Suppressor macrophage (primary cell): ENCODE measurements around the gene POTEM.
"Not testable (repeated sequence)": the region's sequence is repeated elsewhere in the genome, so short reads cannot be mapped to it uniquely, and the experiment has no call there.

ENCODE experiments used
- DNase-seq, 4 experiments: peaks; one replicate each; pipeline ENCODE4 v3.0.0-alpha.2; 2020 to 2022
- total RNA-seq, 17 experiments: gene quantifications; one replicate each; lab custom pipeline; 2026; ENCODE audit warnings: mixed read lengths in 6 of 17, inconsistent platforms in 3 of 17; lab: John Stamatoyannopoulos, UW

POTEM gene
- 0 to 0.77 (median 0) reads per million in 17 experiments for total RNA-seq

DNA sequence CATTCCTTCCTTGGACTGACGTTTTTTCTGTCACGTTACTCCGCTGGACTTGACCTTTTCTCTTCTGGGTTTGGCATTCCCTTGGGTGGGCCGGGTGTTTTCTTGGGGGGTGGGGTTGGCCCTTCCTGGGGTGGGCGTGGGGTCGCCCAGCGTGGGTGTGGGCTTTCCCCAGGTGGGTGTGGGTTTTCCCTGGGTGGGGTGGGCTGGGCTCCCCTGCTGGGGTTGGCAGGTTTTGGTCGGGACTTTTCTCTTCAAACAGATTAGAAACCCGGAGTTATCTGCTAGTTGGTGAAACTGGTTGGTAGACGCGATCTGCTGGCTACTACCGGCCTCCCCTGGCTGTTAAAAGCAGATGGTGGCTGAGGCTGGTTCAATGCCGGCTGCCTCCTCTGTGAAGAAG lies at the start of gene POTEM:
POTEM (plus strand) TSS at position 301 of the 400 bp plus-strand sequence; CDS start at position 353, 52 bp downstream.
- DNase-seq, result not testable (repeated sequence)

DNA sequence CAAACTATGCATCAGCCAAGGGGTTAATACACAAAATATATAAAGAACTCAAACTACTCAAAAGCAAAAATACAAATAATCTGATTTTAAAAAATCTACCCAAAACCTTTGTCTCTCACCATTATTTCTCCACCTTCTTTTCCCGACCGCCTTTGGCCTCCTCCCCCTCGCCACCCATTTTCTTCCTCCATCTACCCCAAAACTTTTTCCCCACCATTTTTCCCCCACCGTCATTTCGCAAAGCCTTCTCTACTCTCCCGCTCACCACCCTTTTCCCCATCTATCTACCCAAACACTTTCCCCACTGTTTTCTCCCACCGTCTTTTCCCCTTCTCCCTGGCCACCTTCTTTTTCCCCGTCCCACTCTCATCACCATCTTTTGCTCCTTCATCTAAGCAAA lies 48.9 kb upstream of the POTEM start:
- not testable (repeated sequence) for DNase-seq

DNA sequence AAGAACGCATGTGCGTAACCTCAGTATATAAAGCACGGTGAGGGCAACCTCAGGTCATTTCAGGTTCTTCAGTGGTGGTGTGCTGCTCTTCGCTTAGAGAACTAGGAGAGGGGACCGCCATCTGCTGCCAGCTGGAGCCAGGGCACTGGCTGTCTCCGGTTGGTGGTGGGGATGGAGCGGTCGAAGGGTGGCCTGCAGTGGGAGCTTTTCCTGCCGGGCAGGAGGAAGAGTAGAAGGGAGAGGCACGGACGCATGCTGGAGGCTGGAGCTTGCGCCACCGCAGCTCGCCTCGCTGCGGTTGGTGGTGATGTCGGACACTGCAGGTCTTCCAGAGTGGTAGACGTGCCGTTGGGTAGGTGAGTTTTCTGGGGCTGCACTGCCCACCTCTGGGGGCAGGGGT lies 47.2 kb upstream of the POTEM start:
- DNase-seq, result not testable (repeated sequence)

DNA sequence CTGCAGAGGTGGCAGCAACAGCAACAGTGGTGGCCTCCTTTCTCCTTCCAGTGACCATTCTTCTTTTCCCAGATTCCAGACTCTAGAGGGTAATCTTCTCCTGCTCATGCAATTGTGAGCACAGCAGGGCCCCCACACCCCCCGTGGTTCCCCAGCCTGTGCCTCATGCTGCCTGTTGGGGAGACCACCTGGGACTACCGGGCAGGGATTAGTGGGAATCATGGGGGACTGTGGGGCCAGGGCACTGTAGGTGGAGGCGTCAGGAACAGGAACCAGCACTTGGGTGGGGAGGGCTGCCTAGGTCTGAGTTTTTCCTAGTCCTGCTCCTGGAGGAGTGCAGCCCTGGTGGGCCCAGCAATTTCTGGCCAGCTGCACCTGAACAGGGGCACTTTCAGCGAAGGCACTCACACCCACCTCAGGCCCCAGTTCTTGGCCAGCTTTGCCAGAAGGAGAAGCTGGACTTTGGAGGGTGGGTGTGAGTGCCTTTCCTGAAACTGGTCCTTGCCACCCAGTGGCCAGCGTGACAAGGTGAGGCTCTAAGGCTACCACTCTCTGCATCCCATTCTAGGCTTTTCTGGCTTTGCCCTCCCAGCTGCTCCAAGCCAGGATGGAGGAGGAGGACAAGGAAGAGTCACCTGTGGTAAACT lies 46.1 kb upstream of the POTEM start:
- not testable (repeated sequence) for DNase-seq

DNA sequence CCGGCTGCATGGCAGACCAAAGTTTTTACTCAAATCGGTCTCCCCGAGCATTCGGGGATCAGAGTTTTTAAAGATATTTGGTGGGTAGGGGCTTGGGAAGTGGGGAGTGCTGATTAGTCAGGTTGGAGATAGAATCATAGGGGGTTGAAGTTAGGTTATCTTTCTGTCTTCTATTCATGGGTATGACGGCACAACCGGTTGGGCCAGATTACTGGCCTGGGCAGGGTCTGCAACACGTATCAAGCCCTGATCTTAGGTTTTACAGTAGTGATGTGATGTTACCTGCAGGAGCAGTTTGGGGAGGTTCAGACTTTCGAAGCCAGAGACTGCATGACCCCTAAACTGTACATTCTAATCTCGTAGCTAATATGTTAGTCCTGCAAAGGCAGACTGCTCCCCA lies 30.4 kb upstream of the POTEM start:
- not testable (repeated sequence) for DNase-seq

DNA sequence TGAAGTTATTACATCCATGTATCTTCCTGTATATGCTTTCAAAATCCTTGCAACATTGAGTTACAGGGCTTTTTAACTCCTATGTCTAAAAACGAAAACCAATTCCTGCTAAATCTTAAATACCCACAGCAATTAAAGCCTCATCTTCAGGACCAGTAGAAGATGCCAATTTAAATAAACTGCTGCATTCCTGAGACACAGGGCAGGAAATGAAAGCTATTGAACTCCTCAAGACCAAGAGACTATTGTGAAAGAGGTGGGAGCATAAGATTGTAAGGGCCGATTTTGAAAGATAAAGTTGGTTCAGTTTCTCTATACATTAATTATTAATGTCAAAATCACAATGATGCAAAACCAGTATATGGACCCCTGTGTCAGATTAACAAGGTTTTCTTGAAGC lies 28.5 kb upstream of the POTEM start:
- DNase-seq, result not testable (repeated sequence)

DNA sequence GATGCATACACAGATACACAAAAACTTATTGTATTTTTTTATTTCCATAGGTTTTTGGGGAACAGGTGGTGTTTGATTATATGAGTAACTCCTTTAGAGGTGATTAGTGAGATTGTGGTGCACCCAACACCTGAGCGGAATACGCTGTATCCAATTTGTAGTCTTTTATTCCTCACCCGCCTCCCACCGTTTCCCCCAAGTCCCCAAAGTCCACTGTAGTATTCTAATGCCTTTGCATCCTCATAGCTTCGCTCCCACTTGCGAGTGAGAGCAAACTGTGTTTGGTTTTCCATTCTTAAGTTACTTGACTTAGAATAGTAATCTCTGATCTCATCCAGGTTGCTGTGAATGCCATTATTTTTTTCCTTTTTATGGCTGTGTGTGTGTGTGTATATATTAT lies 17.3 kb upstream of the POTEM start:
- not testable (repeated sequence) for DNase-seq

DNA sequence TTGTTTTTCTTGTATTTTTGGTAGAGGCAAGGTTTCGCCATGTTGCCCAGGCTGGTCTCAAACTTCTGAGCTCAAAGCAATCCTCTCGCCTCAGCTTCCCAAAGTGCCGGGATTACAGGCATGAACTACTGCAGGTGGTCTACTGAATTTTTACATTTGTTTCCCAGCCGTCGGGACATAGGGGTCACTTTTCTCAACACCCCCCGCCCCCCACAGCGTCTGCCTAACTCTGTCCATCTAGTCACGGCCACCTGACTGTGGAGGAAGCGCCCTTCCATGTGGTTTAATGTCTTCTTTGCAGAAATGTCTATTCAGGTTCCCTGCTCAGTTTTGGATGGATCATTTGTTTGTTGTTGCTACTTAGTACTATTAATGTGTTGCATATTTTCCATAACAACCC lies 14.1 kb upstream of the POTEM start:
- peak in 1 of 4 experiments; percentile 1 for DNase-seq

DNA sequence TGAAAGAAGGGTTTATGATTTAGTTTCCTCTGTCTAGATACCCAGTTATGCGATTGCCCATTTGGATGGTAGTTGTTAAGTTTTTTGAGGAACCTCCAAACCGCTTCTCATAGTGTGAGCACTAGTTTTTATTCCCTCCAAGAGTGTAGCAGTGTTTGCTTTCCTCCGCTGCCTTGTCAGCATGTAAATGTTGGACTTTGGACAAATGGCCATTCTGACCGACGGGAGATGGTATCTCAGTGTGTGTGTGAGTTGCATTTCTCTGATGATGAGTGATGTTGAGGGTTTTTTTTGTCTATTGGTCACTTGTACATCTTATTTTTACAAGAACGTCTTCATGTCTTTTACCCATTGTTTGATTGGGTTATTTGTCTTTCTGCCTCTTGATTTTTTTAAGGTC lies 11.4 kb upstream of the POTEM start:
- DNase-seq, result not testable (repeated sequence)

DNA sequence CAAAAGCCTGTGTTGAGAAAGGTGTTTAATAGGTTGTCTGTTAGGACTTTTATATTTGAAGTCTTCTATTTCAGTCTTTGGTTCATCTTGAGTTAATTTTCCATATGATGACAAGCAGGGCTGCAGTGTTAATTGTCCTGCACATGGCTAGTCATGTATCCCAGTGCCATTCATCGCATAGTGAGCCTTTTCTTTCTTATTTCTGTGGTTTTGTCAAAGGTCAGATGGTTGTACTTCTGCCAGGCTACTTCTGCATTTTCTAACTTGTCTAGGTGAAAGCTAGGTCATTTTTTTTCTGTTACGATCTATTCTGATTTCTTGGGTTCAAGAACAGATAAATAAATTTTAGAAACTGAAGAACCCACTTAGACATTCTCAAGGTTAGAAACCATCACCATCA lies 5.7 kb upstream of the POTEM start:
- not testable (repeated sequence) for DNase-seq

DNA sequence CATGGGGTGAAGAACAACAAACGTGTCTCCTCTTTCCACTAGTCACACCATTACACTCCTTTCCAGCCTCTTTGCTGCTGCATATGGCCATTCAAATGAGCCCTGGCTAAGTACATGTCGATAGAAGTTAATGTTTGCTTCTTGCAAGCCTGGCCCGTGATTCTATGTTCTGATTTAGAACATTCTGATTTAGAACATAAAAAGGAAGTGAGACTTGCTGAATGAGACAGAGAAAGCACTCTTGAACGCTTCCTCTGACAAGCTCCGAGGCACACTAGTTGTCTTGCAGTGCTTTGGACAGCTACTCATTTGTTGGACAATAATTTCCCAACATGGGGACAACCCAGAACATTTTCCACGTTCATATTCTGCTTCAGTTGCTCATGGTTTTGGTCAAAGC lies 5.1 kb upstream of the POTEM start:
- not testable (repeated sequence) for DNase-seq

DNA sequence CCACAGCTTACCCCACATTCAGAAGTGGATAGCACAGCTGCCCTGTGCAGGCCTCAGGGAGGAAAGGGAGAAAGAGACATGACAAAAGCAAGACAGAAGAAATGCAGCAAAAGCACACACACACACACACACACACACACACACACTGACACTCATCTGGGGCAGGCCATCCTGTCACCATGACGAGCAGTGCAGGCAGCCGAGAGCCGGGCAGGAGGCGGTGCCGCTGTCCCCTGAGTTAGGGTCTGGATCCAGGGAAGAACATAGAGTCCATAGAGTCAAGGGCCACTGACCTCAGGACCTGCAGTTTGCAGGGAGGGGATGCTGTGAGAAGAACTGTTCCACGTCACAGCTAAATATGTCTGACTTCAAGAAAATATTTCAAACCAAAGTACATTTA lies 4.0 kb upstream of the POTEM start:
- not testable (repeated sequence) for DNase-seq

DNA sequence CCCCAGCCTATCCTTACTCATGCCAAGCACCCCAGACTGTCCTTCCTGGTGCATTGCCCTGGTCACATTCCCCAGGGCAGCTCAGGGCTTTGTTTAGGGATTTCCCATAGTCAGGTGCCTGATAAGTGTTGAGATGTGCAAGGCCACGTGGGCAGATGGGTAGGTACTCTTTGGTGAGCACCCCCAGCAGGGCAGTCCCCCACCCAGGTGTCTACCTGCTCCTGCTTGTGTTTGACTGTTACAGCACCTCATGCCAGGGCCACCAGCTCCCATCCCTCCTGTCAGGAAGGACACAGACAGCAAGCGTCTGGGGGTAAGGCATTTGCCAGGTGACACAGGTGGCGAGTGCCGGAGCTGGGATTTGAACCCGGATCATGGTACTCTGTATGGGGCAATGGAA lies 2.4 kb upstream of the POTEM start:
- DNase-seq, result not testable (repeated sequence)

DNA sequence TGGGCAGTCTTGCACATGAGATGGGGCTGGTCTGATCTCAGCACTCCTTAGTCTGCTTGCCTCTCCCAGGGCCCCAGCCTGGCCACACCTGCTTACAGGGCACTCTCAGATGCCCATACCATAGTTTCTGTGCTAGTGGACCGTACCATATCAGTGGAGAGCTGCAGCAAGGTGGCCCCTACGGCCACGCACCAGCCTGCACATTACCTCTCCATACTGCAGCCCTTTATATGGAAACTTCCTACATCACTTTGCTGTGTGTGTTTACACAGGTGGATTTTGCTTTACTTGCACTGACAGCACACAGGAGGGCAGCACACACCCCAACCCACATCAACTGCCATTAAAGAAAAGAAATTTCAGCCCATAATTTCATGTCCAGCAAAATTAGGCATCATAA lies 35.3 kb downstream of the POTEM start:
- DNase-seq, result not testable (repeated sequence)

DNA sequence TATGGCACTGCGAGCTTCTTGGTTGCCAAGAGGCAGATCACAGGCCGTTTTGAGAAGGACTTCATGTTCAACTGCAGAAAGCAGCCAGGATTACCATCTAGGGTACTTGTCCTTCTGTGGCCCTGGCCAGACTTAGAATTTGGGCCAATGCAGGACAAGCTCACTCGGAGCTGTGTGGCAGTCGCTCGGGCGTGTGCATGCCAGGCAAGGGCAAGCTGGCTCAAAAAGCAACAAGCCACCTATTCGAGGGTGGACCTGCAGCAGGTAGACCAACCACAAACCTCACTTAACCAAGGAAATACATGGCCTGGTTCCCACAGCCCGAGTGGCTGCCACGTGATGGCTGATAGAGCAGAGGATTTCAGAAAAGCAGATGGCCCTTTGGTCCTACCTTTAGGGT lies 39.3 kb downstream of the POTEM start:
- not testable (repeated sequence) for DNase-seq

DNA sequence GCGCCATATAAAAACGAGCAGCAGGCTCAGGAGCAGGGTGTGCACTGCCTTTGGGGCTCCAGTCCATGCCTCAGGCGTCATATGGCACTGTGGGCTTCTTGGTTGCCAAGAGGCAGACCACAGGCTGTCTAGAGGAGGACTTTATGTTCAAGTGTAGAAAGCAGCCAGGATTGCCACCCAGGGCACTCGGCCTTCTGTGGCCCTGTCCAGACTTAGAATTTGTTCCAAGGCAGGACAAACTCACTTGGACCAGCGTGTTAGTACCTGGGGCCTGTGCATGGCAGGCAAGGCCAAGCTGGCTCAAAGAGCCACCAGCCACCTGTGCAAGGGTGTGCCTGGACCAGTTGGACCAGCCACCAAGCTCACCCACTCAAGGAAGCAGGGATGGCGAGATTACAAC lies 40.4 kb downstream of the POTEM start:
- not testable (repeated sequence) for DNase-seq

DNA sequence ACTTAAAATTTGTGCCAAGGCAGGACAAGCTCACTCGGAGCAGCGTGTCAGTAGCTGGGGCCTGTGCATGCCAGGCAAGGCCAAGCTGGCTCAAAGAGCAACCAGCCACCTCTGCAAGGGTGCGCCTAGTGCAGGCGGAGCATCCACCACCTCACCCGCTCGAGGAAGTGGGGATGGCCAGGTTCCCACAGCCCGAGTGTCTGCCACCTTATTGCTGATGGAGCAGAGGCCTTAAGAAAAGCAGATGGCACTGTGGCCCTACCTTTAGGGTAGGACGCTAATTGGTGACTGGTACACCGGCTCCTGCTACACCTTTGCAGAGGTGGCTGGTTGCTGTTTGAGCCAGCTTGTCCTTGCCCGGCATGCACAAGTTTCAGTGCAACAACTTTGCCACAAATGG lies 43.8 kb downstream of the POTEM start:
- not testable (repeated sequence) for DNase-seq

DNA sequence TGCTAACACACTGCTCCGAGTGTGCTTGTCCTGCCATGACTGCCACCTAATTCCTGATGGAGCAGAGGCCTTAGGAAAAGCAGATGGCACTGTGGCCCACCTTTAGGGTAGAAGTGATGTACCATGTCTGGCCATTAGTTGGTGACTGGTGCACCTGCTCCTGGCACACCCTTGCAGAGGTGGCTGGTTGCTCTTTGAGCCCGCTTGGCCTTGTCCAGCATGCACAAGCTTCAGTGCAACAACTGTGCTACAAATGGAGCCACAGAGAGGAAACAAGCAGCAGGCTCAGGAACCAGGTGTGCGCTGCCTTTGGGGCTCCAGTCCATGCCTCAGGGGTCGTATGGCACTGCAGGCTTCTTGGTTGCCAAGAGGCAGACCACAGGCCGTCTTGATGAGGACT lies 44.5 kb downstream of the POTEM start:
- DNase-seq, result not testable (repeated sequence)

DNA sequence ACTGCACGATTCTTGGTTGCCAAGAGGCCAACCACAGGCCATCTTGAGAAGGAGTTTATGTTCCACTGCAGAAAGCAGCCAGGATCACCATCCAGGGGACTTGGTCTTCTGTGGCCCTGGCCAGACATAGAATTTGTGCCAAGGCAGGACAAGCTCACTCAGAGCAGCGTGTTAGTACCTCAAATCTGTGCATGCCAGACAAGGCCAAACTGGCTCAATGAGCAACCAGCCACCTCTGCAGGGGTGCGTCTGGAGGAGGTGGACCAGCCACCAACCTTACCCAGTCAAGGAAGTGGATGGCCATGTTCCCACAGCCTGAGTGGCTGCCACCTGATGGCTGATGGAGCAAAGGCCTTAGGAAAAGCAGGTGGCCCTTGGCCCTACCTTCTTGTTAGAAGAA lies 48.0 kb downstream of the POTEM start:
- not testable (repeated sequence) for DNase-seq

DNA sequence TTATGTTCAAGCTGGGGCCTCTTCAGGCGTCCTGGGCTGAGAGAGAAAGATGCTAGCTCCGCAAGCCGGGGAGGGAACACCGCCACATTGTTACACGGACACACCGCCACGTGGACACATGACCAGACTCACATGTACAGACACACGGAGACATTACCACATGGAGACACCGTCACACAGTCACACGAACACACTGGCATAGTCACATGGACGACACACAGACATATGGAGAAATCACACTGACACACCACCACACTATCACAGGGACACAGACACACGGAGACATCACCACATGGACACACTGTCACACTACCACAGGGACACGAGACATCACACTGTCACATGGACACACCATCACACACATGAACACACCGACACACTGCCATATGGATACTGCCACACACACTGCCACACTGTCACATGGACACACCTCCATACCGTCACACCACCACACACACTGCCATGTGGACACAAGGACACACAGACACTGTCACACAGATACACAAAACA lies 57.9 kb downstream of the POTEM start:
- DNase-seq, result not testable (repeated sequence)

DNA sequence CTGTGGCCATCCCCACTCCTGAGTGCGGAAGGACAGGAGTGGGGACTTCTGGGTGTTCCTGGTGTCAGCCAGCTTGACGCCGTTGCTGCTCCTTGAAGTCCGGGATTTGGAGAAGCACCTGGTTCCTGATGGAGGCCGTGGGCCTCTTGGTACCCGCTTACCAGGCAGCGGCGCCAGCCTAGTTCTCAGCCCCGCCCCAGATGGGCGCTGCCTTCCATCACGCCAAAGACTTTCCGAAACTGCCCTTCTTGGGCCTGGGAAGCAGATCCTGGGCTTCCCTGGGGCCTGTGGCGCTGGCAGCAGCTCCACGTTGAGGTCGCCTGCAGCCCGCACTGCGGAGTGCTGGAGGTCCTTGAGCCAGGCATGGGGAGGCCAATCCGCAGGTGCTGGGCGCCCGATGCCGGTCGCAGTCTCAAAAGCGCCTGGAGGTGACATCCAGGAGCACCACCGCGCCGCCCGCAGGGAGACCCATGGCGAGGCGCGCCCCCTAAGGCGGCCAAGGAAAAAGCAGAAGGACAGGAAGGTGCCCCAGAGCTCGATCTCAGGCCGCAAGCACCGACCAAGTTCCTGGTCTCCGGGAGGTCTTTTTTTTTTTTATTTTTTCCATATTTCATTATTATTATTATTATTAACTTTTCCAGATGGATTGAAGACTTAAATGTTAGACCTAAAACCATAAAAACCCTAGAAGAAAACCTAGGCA lies 59.6 kb downstream of the POTEM start:
- DNase-seq, result not testable (repeated sequence)

DNA sequence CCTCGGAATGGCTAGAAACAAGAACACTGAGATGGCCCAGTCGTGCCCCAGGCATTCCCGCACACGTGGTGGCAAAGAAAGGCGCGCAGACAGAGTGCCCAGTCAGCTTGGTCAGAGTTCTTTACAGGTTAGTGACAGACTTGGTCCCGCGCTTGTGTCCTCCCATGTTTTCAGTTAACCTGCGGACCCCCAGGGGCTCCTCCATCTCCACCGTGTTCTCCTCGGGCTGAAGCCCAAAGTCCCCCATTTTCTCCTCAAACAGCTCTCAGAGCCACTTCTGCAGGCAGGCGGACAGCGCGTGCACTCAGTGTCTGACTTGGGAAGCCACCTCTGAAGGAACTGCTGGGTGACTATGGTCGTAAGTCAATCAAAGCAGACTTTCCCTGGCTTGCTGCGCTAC lies 60.7 kb downstream of the POTEM start:
- not testable (repeated sequence) for DNase-seq

DNA sequence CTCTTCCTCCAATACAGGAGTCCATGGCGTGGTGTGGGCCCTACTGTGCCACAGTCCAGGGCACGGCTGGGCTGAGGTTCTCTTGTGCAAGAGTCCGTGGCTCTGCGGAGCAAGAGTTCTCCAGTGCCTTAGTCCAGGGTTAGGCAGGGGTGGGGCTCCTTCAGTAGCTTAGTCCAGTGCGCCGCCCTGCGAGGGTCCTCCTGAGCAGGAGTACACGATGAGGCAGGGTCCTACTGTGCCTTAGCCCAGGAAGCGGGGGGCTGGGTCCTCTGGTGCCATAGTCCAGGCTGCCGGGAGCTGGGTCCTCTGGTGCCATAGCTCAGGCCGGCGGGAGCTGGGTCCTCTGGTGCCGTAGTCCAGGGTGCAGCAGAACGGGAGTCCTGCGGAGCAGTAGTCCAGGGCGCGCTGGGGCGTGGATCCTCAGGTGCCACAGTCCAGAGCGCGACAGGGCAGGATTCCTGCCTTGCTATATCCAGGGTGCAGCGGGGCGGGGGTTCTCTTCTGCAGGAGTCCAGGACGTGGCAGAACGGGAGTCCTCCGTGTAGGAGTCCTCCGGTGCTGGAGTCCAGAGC lies 69.7 kb downstream of the POTEM start:
- not testable (repeated sequence) for DNase-seq
